HG03025 (cell line): Measurements from ENCODE around the gene DAPK2.
"Not testable (repeated sequence)": the region's sequence is repeated elsewhere in the genome, so short reads cannot be mapped to it uniquely, and the experiment has no call there.

Experiments used
- ATAC-seq: cut with Tn5 transposase; IDR thresholded peaks from one replicate; pipeline ENCODE4 v1.9.1; 2021; ENCODE audit warnings: mild to moderate bottlenecking, moderate library complexity; ENCODE audit not compliant: unreplicated experiment, low FRiP score

The DAPK2 gene

DNA sequence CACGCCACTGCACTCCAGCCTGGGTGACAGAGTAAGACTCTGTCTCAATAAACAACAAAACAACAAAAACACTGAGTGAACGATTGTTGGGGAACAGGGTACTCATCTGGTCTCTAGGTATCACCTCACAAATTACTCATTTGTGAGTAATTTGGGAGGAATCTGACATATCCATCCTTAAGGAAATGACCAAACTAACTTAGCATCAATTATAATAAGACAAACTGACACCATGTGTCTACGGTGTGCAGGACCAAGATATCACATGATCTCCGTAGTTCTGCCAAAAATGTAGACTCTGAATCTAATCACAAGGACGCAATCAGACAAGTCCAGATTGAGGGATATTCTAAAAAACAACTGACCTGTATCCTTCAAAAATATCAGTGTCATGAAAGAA is 12.0 kb upstream of the DAPK2 start:
- ATAC-seq: no peak

DNA sequence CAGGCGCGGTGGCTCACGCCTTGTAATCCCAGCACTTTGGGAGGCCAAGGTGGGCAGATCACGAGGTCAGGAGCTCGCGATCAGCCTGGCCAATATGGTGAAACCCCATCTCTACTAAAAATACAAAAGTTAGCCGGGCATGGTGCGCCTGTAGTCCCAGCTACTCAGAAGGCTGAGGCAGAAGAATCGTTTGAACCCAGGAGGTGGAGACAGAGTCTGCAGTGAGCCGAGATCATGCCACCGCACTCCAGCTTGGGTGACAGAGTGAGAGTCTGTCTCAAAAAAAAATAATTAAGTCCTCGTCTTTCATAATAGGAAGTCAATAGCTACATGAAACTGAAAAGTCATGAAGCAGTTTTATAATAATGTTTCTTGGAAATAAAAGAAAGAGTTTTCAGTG is 7.4 kb upstream of the DAPK2 start:
- not testable (repeated sequence) for ATAC-seq

DNA sequence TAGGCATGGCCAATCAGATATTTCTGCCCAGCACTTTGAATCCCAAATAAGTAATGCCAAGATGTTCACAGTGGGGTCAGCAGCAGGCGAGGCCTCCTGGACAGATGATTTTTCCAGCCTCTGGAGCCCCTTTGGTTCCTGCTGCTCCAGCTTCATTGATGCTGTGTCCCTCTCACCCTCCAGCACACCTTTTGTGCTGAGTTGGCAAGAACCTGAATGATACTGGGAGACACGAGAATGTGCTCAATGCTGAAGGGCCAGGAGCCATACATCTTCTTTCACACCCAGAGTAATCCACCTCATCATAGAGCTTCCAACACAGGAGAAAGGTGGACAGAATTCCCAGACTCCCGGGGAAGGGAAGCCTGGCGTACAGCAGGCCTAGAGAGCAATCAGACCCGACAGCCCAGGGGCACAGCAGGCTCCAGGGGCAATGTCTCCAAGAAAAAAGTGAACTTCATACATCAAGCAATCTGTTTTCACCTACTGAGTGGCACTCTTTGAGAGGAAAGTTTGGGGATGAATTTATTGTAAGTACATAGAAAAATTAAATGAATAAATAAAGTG is 6.7 kb upstream of the DAPK2 start:
- ATAC-seq: no peak

DNA sequence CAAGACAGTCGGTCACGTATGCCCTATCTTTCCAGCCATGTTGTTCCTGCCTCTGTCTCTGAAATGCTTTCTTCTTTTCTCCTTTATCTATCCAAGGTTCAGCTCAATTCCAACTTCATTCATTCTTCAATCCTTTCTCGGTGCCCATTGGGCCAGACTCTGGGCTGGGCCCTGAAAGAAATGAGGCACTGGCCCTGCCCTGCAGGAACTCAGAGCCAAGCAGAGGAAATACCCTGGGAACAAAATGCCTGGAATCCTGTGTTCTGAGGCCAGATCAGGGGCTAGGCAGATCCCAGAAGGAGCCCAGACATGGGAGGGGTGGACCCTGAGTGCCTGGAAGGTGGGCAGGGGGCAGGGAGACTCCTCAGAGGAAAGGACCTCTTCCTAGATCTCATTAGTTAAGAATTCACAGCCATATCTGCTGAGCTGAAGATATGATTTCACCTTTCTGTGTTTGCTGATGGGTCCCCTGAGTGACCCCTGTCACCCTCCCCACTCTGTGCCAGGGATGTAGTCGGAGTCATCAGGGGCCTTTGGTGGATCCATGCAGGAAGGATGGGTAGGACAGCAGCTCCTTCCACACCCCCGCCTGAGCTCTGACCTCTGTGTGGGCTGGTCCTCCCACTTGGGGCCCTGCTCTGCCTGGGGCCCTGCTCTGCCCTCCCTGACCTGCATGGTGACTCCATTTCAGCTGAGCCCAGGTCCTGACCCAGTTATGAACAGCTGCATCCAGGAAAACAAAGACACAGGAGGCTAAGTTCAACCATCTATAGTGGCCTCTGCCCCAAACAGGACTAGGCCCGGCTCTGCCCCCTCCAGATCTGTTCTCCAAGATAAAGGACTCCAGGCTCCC is 5.3 kb upstream of the DAPK2 start:
- no peak for ATAC-seq

DNA sequence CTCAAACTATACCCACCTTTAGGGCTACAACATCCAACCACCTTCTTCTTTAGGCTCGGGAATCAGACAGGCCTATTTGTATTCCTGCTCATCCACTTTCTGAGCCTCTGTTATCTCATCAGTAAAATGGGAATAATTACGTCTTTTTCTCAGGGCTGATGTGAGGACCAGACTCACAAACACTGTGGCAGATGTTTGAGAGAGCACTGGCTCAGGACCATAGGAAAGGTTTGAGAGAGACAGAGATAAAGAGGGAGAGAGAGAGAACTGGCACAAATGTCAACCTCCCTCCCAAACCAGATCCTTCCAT is 4.8 kb upstream of the DAPK2 start:
- ATAC-seq: no peak

DNA sequence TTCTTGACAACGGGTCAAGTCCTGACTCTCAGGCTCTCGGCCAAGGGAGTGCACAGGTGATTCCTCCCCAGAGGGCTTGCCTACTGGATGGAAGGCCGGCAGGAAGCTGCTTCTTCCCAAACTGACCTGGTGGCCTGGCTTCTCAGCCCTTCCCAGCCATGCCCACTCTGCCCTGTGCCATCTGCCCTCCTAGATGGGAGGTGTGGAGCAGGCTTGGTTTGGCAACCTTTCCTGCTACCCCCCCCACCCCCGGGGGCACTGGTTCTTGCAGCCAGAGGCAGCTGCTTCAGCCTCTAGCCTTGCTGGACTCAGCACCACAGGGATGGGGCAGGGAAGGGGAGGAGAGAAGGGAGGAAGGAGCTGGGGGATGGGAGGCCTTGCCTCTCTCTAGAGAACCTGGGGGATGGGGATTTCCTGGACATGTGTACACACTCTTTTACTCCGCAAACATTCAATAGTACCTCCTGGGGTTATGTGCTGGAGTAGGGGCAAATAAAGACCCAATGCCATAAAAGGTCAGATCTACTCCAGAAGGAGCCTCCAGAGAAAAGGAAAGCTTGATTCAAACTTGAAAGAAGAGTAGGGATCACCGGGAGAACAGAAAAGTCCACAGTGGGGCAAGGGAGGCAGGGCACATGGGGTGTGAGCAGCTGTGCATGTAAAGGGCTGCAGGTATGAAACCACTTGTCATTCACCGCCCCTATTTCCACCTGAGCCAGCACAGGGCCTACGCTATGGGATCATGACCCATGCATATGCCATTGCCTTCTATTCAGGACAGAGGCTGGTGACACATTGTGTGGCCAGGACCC is 4.2 kb upstream of the DAPK2 start:
- ATAC-seq: no peak

DNA sequence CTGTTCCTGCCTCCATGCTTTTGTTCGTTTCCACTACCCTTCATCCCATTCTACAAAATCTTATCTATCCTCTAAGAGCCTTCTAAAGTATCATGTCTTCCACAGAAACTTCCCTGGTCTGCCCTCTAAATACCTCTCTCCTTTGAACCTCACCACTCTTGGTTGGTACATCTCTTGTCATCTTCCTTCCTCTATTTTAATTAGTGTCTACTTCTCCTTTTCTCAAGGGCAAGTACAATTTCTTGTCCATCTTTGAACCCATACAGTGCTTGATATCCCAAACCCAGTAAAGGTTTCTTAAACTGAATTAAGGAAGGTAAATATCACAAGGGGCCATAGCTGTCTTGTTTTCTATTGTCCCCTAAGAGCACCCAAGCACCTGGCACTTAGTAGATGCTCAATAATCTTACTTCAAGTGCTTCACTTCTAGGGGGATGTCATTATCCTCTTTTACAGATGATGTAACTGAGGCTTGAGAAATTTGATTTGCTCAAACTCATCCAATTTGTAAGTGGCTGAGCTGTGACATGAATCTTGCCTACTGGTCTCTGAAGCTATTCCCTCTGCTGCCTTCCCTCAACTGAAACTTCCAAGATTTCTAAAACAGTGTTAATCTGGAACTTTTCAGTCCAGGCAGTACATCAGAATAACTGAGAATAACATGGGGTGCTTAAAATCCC is 2.6 kb upstream of the DAPK2 start:
- ATAC-seq: no peak

DNA sequence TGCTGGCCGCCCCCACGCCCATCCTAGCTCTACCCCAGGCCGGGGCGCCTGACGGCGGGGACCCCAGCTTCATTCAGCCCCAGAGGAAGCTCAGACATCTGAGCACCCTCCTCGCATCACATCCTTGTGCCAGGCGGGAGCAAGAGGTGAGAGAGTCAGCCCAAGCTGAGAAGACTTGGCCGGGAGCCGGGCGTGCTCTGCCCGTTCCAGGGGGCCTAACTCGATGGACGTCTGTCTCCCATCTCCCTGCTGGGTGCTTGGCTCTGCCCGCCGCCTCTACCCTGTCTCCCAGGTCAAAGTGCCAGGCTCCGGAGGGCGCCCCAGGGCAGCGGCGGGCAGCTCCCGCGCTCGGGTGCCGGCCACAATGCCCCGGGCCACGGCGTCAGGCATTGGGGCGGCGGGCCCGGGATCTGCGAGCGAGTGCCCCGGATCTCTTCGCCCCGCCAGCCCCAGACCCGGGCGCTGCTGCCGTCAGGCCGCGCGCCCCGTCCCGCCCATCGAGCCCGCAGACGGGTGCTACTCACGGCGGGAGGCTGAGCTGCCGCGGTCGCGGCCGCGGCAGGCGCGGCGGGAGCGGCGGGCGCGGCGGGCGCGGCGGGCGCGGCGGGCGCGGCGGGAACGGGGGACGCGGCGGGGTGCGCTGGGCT is 388 bp downstream of the DAPK2 start:
- ATAC-seq: no peak

DNA sequence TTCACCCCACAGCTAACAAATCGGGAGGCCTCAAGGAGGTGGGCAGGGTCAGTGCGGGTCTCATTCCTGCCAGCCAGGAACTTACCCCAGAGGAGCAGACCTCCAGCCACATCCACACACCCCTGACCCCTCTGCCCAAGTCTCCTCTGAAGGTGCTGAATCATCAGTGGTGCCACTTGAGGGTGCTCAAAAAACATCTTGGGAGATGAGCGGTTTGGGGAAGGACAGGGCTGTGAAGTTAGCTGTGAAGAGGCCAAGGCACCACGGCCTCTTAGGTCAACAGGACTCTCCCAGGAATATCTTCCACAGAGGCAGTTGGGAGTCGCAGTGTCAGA is 1.2 kb downstream of the DAPK2 start:
- no peak for ATAC-seq

DNA sequence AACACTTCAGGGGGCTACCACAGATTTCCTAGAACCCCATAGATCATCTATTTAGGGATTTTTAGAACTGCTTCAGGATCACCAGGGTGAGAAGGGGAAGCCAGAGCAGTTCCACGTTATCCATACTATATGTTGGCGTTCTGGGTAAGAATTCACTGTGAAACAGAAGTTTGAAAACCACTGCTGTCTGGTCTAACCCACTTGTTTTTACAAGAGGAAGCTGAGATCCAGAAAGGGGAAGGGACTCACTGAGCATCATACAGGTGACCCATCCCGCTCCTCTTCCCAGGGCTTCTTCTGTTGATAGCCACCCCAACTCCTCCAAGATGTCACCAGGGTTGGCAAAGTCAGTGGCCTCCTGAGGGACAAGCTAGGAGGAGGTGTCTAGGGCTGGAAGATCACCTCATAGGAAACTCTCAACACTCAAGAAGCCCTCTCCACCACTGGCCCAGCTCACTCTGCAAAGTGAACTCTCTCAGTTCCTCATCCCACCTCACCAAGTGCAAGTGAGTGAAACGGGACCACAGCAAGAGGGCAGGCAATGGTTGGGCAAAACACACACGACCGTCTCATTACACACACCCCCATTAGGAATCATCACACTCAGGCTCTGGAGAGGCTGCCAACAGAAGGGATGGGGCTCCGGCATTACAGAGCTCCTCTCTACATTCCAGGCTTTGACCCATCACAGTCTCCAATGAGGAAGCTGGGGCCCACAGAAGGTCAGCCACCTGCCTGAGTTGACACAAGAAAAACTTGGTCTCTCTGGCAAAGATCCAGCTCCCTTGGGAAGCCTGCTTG is 1.8 kb downstream of the DAPK2 start:
- no peak for ATAC-seq

DNA sequence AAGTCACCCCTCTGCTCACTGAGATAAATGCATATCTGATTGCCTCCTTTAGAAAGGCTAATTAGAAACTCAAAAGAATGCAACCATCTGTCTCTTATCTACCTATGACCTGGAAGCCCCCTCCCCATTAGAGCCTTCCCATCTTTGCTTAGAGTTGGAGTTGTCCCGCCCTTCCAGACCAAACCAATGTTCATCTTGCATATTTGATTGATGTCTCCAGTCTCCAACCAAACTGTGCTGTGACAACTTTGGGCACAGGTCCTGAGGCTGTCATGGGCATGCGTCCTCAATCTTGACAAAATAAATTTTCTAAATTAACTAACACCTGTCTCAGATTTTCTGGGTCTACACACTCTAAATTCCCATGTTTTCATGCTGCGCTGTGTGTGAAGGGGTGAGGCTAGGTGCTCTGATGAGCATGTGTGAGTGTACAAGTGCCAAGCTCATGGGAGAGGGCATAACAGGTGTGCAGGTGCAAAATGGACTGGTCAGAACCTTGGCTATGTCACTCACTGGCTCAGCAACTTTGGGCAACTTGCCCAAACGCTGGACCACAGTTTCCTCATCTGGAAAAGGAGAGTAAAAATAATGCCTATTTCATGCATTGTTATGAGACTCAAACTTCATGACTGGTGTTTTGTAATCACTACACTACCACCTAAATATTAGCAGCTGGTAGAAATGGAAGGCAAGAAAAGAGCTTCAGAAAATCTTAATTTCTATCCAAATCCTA is 7.2 kb downstream of the DAPK2 start:
- ATAC-seq: no peak

DNA sequence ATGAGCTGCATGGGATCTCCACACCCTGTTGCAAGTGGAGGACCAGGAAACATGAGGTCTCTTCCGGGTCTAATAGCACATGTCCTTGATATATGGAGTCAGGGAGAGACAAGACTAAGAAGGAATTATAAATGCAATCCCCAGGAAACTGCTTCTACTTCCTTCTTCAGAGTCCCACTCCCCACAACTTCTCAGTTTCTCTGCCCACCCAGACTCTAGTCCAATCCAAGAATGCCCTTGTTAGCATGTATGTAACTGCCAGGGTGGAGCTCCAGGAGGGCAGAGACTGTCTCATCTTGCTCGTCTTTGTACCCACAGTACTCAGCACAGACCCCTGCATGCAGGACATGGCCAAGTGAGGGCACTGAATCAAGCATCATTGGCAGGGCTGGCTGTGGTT is 8.3 kb downstream of the DAPK2 start:
- ATAC-seq: no peak

DNA sequence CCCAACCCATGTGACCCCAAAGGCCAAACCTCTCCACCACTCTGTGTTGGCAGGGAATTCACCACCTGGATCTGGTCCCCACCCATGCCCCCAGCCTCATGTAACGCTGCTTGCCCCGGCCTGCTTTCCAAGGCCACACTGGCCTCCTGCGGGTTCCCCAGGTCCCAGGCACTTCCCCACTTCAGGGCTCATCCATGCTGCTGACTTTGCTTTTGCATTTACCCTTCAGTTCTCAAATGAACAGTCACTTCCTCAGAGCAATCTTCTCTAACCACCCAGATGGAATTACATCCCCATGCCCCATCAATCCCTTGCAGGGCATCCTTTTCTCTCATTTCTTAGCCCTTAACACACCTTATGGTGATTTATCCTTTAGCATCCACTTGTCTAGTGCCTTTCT is 9.2 kb downstream of the DAPK2 start:
- ATAC-seq: no peak

DNA sequence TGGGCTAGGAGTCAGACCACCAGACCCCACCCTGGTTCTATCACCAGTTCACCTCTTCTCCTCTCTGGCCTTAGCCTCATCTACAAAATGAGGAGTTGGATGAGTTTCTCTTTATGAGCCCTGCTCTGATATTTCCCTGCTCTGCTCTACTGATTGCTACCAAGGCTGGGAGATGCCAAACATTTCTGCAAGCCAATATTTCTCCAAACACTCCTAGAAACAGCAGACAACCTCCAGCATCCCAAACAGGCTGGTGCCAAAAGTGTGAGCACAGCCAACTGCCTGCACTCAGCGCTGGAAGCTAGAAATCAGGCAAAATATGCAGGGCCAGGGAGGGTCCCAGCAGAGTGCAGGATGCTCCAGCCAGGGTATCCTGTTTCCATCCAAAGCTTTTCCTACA is 10.8 kb downstream of the DAPK2 start:
- no peak for ATAC-seq

DNA sequence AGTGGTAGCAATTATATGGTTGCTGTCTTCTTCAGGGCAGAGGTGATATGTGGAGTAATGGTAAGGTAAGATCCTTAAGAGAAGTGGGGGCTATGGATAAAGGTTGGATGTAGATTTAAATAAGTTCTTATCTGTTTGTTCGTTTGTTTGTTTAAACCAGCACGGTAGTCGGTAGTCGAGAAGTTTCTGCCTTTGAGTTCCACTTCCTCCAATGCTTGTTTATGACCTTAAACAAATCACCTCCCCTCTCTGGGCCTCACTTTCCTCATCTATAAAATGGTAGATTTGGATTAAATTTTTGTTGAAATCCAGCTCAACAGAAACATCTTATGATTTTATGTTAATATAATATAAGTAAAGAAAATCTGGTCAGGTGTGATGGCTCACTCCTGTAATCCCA is 11.8 kb downstream of the DAPK2 start:
- no peak for ATAC-seq

DNA sequence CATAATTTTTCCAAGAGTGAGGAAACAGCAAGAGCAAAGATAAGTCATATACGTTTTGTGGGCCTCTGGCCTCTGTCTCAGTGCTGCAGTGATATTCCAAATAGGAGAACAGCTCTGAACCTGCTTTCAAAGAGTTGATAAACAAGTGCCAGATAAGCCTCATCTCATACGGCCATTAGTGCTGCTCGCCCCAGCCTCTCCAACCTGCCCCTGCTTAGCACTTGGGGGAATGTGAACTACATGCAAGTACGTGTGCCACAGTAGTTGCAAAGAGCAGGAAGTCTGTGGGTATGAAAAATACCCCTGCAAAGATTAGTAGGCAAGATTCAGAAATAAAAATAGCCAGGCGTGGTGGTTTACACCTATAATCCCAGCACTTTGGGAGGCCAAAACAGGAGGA is 14.0 kb downstream of the DAPK2 start:
- no peak for ATAC-seq

DNA sequence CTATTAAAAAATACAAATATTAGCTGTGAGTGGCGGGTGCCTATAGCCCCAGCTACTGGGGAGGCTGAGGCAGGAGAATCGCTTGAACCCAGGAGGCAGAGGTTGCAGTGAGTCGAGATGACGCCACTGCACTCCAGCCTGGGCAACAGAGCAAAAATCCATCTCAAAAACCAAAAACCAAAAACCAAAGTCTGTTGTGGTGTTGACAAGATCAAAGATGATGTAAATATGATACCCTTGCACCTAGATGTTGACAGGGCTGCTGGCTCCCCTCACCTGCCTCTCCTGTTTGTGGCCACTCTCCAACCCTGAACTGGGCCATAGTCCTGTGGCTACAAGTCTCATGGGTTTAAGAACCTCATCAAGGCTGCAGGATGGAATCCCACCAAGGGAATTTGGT is 16.2 kb downstream of the DAPK2 start:
- ATAC-seq: no peak

DNA sequence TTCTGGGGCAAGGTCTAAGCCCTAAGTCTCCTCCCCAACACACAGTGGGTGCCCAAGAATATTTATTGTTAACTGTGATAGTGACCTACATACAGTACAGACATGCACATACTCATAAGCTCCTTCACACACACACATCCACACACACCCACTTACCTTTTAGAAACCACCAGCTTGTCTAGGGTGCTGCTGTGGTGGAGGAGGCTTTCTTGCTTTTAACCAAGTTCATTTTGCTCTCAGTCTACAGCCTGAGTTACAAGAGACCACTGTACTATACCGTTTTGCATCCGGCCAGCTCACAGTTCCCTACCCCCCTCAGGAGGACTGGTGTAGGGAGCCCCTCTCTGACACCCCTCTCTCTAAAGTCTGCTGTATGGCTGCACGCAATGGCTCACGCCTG is 16.7 kb downstream of the DAPK2 start:
- ATAC-seq: no peak

DNA sequence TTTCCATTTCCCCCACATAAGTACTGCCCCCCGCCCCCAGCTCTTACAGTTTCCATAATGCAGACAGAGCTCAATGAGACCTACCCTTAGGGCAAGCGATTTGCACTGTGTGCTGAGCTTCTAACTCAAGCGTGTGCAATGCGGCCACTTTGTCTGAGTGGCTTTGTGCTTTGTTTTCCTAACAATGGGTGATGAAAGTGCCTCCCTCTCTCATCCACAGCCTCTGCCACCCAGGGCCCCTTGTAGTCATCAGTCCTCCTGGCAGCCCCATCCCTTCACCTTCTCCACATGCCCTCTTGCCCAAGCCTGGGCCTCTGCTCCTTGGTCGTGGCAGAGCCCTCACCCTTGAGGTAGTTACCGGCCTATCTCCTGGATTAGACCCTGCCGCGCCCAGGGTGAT is 17.2 kb downstream of the DAPK2 start:
- no peak for ATAC-seq
